Left kidney (tissue), 1 donor: ENCODE data around the gene ALKBH5. TPM values are rescaled to one million over a fixed set of nuclear protein-coding genes. Genes with fewer than 3 reads are reported as not detected.

Experiments
- polyA plus RNA-seq: library from polyadenylated mRNA; unstranded; fragments of 120-200 nt; gene quantifications from one replicate; pipeline ENCODE4 v1.2.1, GENCODE V29; 2013; ENCODE audit not compliant: insufficient read length

ALKBH5 gene
- polyA plus RNA-seq, 1 donor: 64.8 TPM

Other genes with a start within 250 kb of the ALKBH5 start
- gene TOM1L2, start 211.4 kb upstream of the ALKBH5 start, polyA plus RNA-seq: 47.2 TPM
- gene DRC3, start 211.0 kb upstream of the ALKBH5 start, polyA plus RNA-seq: 26.9 TPM
- 29.5 TPM for gene ATPAF2, start 144.7 kb upstream of the ALKBH5 start, polyA plus RNA-seq
- 14.0 TPM for gene GID4, start 144.4 kb upstream of the ALKBH5 start, polyA plus RNA-seq
- 37.2 TPM for gene DRG2, start 95.9 kb upstream of the ALKBH5 start, polyA plus RNA-seq
- gene MYO15A, start 75.1 kb upstream of the ALKBH5 start, polyA plus RNA-seq: 3.9 TPM
- 28.4 TPM for gene LLGL1, start 41.8 kb downstream of the ALKBH5 start, polyA plus RNA-seq
- gene FLII, start 74.9 kb downstream of the ALKBH5 start, polyA plus RNA-seq: 150 TPM
- gene MIEF2, start 76.8 kb downstream of the ALKBH5 start, polyA plus RNA-seq: 13.6 TPM
- gene TOP3A, start 131.2 kb downstream of the ALKBH5 start, polyA plus RNA-seq: 60.6 TPM
- gene SMCR8, start 131.5 kb downstream of the ALKBH5 start, polyA plus RNA-seq: 17.2 TPM
- gene SHMT1, start 179.7 kb downstream of the ALKBH5 start, polyA plus RNA-seq: 61.5 TPM
- 0.23 TPM for gene EVPLL, start 193.9 kb downstream of the ALKBH5 start, polyA plus RNA-seq